ENCODE results near the gene FXYD4.

GRCh38 chr10:43390333-43390732 is 18.9 kb downstream of the FXYD4 start:
- TF ChIP-seq, protein P1, sequence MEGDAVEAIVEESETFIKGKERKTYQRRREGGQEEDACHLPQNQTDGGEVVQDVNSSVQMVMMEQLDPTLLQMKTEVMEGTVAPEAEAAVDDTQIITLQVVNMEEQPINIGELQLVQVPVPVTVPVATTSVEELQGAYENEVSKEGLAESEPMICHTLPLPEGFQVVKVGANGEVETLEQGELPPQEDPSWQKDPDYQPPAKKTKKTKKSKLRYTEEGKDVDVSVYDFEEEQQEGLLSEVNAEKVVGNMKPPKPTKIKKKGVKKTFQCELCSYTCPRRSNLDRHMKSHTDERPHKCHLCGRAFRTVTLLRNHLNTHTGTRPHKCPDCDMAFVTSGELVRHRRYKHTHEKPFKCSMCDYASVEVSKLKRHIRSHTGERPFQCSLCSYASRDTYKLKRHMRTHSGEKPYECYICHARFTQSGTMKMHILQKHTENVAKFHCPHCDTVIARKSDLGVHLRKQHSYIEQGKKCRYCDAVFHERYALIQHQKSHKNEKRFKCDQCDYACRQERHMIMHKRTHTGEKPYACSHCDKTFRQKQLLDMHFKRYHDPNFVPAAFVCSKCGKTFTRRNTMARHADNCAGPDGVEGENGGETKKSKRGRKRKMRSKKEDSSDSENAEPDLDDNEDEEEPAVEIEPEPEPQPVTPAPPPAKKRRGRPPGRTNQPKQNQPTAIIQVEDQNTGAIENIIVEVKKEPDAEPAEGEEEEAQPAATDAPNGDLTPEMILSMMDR (IDR thresholded peaks at IDR 0.05): no peak
- no peak for TF ChIP-seq POLR2A (IDR thresholded peaks at IDR 0.05)

Data from transverse colon (tissue), 3 donors.